ENCODE measurements around the gene ADCY9.

ADCY9 gene

DNA sequence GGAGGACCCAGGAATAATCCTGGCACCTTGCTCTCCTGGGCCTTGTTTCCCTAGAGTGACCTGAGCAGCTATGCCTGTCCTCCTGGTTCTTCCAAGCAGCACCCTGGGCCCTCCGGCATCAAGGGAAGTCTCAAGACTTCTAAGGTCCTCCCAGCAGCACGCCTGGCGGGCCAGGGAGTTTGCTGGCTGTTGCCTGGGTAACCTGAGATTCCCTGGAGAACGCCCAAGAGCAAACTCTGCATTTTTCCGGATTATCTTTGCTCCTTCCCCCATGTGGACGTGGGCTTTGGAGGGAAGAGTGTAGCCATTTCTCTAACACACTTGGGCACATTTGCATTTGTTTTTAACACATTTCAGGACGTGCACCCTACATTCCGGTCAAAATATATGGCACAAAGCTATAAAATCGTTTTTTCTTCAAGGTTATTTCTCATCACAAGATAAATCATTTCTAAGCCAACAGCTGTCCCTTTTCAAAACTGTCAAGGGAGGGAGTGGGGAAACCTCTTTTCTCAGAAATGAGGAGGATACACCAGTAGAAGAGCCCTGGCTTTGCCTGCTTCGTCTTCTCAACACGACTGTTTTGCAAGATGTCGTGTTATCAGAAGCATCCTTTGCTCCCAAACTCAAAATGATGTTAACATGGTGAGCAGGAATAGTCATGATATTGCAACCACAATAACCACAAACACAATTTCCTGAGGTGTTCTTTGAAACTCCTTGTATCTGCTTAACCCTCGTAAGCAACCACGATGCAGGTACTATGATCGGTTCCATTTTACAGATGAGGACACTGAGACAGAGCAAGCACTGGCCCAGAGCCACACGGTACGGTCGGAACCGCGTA, 116.5 kb downstream of the ADCY9 start:
- TF ChIP-seq, protein P1, sequence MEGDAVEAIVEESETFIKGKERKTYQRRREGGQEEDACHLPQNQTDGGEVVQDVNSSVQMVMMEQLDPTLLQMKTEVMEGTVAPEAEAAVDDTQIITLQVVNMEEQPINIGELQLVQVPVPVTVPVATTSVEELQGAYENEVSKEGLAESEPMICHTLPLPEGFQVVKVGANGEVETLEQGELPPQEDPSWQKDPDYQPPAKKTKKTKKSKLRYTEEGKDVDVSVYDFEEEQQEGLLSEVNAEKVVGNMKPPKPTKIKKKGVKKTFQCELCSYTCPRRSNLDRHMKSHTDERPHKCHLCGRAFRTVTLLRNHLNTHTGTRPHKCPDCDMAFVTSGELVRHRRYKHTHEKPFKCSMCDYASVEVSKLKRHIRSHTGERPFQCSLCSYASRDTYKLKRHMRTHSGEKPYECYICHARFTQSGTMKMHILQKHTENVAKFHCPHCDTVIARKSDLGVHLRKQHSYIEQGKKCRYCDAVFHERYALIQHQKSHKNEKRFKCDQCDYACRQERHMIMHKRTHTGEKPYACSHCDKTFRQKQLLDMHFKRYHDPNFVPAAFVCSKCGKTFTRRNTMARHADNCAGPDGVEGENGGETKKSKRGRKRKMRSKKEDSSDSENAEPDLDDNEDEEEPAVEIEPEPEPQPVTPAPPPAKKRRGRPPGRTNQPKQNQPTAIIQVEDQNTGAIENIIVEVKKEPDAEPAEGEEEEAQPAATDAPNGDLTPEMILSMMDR (IDR thresholded peaks at IDR 0.05; ENCODE audit: low read length, missing control alignments), result no peak
- DNase-seq (ENCODE audit: low read depth), result peak; percentile 89
- no peak overlapping the region for H3K4me3 ChIP-seq (replicated peaks; ENCODE audit: low read depth, low read length)

- no peak overlapping the region for H3K4me3 ChIP-seq (replicated peaks; ENCODE audit: low read depth, low read length)
- DNase-seq (ENCODE audit: low read depth), result peak; percentile 57
- TF ChIP-seq, protein P1 (IDR thresholded peaks at IDR 0.05; ENCODE audit: low read length, missing control alignments), result no peak
Measured at GRCh38 chr16:3998793-3999478, 117.3 kb downstream of the ADCY9 start.

DNA sequence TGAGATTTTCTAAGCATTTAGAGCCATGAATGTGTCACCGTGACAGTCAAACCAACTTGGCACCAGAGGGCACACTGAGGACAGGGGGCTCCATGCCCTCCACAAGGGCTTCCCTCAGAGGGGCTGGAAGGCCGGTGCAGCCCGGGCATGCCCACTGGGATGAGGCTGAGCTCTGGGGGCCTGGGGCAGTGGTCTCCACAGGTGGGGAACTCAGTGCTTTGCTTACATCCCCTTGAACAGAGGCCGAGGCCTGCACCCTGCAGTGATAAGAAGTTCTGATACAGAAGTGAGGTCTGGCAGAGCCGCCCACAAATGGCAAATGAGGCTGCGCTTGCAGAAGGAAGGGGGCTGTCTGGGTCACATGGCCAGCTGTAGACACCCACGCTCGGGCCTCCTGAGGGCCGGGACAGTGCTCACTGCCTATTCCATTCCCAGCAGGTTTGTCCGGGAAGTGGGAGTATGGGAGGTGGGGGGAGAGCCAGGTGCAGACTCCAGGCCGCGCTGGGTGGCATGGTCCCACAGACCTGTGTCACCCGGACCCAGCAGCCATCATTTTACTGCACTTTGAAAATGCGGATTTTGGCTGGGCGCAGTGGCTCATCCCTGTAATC, 118.9 kb downstream of the ADCY9 start:
- no peak for DNase-seq (ENCODE audit: low read depth)
- TF ChIP-seq, protein P1 (IDR thresholded peaks at IDR 0.05; ENCODE audit: low read length, missing control alignments), result no peak
- no peak overlapping the region for H3K4me3 ChIP-seq (replicated peaks; ENCODE audit: low read depth, low read length)

DNA sequence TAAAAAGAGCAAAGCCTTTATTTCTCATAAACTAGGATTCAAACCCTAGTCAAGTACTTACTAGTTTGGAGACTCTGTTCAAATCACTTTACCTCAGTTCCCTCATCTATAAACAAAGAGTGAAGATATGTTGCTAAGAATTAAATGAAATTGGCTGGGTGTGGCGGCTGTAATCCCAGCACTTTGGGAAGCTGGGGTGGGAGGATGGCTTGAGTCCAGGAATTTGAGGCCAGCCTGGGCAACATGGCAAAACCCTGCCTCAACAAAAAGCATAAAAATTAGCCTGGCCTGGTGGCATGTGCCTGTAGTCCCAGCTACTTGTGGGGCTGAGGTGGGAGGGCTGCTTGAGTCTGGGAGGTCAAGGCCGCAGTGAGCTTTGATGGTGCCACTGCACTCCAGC, 121.2 kb downstream of the ADCY9 start:
- TF ChIP-seq, protein P1 (IDR thresholded peaks at IDR 0.05; ENCODE audit: low read length, missing control alignments), result no peak
- no peak for DNase-seq (ENCODE audit: low read depth)

GRCh38 chr16:3993052-3993785, 123.0 kb downstream of the ADCY9 start:
- no peak overlapping the region for H3K4me3 ChIP-seq (replicated peaks; ENCODE audit: low read depth, low read length)
- no peak for DNase-seq (ENCODE audit: low read depth)
- TF ChIP-seq, protein P1 (IDR thresholded peaks at IDR 0.05; ENCODE audit: low read length, missing control alignments), result no peak

More for the DNA sequence above, 121.2 kb downstream of the ADCY9 start:
- H3K4me3 ChIP-seq (replicated peaks; ENCODE audit: low read depth, low read length), result no peak overlapping the region

GRCh38 chr16:3992297-3993051, 123.8 kb downstream of the ADCY9 start:
- DNase-seq (ENCODE audit: low read depth), result no peak

More at GRCh38 chr16:3992297-3993051, 123.8 kb downstream of the ADCY9 start:
- H3K4me3 ChIP-seq (replicated peaks; ENCODE audit: low read depth, low read length), result no peak overlapping the region
- TF ChIP-seq, protein P1 (IDR thresholded peaks at IDR 0.05; ENCODE audit: low read length, missing control alignments), result no peak

Measured in fibroblast of pulmonary artery (primary cell).